Testis (tissue), 2 donors: ENCODE results near the gene SLC6A12.

Experiments used
- POLR2A ChIP-seq: fragments of 450-650 bp; IDR thresholded peaks from one replicate; pipeline ENCODE4 v1.6.1; 2017; ENCODE audit warnings: antibody characterized with exemption, mild to moderate bottlenecking, moderate library complexity
- TF ChIP-seq, protein P1 (sequence below), 3 experiments: fragments of 450-650 bp in 2 of 3; fragments of 200-600 bp in 1 of 3; sonication (generic) in 1 of 3; IDR thresholded peaks; one replicate each; pipeline ENCODE4 v1.5.1; 2016 to 2019; ENCODE audit warnings: antibody characterized with exemption in 3 of 3, mild to moderate bottlenecking in 2 of 3, moderate library complexity in 1 of 3

DNA sequence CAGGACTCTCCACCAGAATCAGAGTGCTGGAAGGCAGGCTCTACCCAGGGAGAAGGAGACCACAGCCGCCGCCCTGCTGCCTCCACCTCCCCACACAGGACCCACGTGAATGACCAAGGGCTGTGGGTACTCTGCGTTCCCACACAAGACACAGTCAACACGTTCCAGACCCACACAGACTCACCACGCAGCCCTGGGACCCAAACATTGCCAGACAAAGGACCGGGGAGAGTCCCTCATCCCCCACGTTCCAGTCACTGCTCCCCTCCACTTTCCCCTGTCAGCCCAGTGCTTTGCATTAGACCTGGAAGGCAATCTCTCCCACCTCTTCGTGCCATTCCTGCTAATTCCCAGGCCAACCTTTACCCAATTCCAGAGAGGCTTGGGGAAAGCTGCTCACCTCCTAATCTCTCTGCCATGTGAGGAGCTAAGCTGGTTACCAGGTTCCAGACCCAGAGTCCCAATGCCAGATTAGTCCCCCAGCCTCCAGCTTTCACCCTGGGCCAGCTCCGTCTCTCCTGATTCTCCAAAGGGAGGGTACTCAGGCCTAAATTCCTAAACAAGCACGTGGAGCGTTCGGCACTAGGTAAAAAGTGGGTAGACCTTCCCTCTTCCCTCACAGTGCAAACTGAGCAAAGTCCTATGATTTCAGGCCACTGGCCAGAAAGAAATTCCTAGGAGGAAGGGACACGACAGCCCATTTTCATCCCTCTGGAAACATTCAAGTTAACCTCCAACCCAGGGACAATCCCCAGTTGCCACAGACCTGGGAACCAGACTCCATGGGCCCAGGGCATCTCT lies 43.8 kb upstream of the SLC6A12 start:
- TF ChIP-seq, protein P1, sequence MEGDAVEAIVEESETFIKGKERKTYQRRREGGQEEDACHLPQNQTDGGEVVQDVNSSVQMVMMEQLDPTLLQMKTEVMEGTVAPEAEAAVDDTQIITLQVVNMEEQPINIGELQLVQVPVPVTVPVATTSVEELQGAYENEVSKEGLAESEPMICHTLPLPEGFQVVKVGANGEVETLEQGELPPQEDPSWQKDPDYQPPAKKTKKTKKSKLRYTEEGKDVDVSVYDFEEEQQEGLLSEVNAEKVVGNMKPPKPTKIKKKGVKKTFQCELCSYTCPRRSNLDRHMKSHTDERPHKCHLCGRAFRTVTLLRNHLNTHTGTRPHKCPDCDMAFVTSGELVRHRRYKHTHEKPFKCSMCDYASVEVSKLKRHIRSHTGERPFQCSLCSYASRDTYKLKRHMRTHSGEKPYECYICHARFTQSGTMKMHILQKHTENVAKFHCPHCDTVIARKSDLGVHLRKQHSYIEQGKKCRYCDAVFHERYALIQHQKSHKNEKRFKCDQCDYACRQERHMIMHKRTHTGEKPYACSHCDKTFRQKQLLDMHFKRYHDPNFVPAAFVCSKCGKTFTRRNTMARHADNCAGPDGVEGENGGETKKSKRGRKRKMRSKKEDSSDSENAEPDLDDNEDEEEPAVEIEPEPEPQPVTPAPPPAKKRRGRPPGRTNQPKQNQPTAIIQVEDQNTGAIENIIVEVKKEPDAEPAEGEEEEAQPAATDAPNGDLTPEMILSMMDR (IDR thresholded peaks at IDR 0.05) = no peak
- no peak for TF ChIP-seq POLR2A
